KMS-11 (cell line): ENCODE data around the gene PYROXD2.

Experiments
- H2AFZ ChIP-seq: fragments of 200-600 bp; sonication (generic); 2 replicates; pipeline ENCODE4 v1.6.1; 2016; ENCODE audit warnings: antibody characterized with exemption, mixed run types, low read depth
- H3K27ac ChIP-seq: fragments of 200-600 bp; sonication (generic); 2 replicates; pipeline ENCODE4 v1.6.1; 2016; ENCODE audit warnings: mild to moderate bottlenecking, mixed run types
- H3K27me3 ChIP-seq: fragments of 200-600 bp; sonication (generic); 2 replicates; pipeline ENCODE4 v1.6.1; 2017; ENCODE audit warnings: mild to moderate bottlenecking, low read depth, mixed run types, moderate library complexity; ENCODE audit not compliant: insufficient read depth
- H3K36me3 ChIP-seq: fragments of 200-600 bp; sonication (generic); 2 replicates; pipeline ENCODE4 v1.6.1; 2017; ENCODE audit warnings: mild to moderate bottlenecking, mixed run types; ENCODE audit not compliant: insufficient read depth
- H3K4me1 ChIP-seq: fragments of 200-600 bp; sonication (generic); 2 replicates; pipeline ENCODE4 v1.6.1; 2016; ENCODE audit warnings: mild to moderate bottlenecking, low read depth, mixed run types; ENCODE audit not compliant: poor library complexity, severe bottlenecking
- H3K4me2 ChIP-seq: fragments of 200-600 bp; sonication (generic); 2 replicates; pipeline ENCODE4 v1.7.0; 2016; ENCODE audit warnings: mild to moderate bottlenecking, mixed run types
- H3K4me3 ChIP-seq: fragments of 200-600 bp; sonication (generic); IDR thresholded peaks from 2 replicates; pipeline ENCODE4 v1.6.1; 2017; ENCODE audit warnings: low read depth, low read length, mixed read lengths; ENCODE audit not compliant: insufficient read depth
- H3K79me2 ChIP-seq: fragments of 200-600 bp; sonication (generic); 2 replicates; pipeline ENCODE4 v1.6.1; 2016; ENCODE audit warnings: low read depth, mixed run types; ENCODE audit not compliant: insufficient read depth
- H3K9ac ChIP-seq: fragments of 200-600 bp; sonication (generic); 2 replicates; pipeline ENCODE4 v1.6.1; 2016; ENCODE audit warnings: mild to moderate bottlenecking, mixed run types
- H4K20me1 ChIP-seq: fragments of 200-600 bp; sonication (generic); 2 replicates; pipeline ENCODE4 v1.6.1; 2016; ENCODE audit warnings: mild to moderate bottlenecking, mixed run types; ENCODE audit not compliant: insufficient read depth
- TF ChIP-seq, protein P1 (sequence below): fragments of 200-600 bp; sonication (generic); conservative IDR thresholded peaks from 2 replicates; pipeline ENCODE4 v1.6.1; 2017; ENCODE audit warnings: low read depth, mild to moderate bottlenecking, antibody characterized with exemption, low read length, moderate library complexity, mixed read lengths

Gene PYROXD2

DNA sequence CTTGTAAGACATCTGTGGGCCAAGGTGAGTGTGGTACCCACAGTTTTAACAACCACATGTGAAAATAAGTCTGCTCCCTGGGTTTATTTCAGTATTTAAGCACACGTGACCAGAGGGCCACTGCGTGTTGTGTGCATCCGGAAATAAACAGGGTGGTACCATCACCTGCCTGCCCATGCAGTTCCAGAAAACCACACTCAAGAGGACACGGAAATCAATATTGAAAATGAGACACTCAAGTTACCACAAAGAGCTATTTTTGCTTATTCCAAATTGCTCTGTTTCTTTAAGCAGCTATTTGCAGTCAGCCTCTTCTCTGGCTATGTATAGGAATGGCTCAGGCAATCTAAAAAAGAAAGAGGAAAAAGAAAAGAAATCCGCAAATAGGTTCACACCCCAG, 75.2 kb downstream of the PYROXD2 start:
- Histone ChIP-seq H3K4me2 (peak overlapping the region; percentile 94), H3K4me3 (no peak overlapping the region), H3K9ac (peak overlapping the region; percentile 17; the same call in 1 of the 2 replicates), H3K27me3 (no peaks in the 10 kb centered on the region), H3K4me1 (peaks cover 31% of the 10 kb centered on the region), H3K36me3 (no peaks in the 10 kb centered on the region), H2AFZ (peak overlapping the region; percentile 77; the same call in 1 of the 2 replicates), H3K27ac (peak overlapping the region; percentile 49), H3K79me2 (no peaks in the 10 kb centered on the region), H4K20me1 (no peaks in the 10 kb centered on the region)
- TF ChIP-seq, protein P1, sequence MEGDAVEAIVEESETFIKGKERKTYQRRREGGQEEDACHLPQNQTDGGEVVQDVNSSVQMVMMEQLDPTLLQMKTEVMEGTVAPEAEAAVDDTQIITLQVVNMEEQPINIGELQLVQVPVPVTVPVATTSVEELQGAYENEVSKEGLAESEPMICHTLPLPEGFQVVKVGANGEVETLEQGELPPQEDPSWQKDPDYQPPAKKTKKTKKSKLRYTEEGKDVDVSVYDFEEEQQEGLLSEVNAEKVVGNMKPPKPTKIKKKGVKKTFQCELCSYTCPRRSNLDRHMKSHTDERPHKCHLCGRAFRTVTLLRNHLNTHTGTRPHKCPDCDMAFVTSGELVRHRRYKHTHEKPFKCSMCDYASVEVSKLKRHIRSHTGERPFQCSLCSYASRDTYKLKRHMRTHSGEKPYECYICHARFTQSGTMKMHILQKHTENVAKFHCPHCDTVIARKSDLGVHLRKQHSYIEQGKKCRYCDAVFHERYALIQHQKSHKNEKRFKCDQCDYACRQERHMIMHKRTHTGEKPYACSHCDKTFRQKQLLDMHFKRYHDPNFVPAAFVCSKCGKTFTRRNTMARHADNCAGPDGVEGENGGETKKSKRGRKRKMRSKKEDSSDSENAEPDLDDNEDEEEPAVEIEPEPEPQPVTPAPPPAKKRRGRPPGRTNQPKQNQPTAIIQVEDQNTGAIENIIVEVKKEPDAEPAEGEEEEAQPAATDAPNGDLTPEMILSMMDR: no peak

DNA sequence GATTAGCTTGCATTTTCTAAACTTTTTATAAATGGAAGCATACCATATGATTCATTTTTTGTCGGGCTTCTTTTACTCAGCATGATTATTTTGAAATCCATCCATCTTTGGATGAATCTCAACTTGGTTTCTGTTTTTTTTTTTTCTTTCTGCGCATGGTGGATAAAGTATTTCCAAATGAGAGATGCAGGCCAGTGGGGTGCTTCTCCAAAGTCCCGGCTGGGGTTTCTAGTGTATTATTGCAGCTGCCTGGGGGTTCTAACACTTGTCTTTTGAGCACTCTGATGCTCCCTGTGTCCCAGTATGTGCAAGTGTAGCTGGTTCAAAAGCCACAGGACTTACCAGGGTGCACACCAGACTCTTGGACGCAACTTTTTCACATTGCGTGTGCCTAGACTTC, 76.1 kb downstream of the PYROXD2 start:
- Histone ChIP-seq H2AFZ (no peak overlapping the region), H3K4me2 (no peak overlapping the region), H3K4me1 (peaks cover 31% of the 10 kb centered on the region), H3K4me3 (no peak overlapping the region), H4K20me1 (no peaks in the 10 kb centered on the region), H3K36me3 (no peaks in the 10 kb centered on the region), H3K9ac (no peak overlapping the region), H3K27me3 (no peaks in the 10 kb centered on the region), H3K79me2 (no peaks in the 10 kb centered on the region), H3K27ac (no peak overlapping the region)
- TF ChIP-seq, protein P1: no peak

DNA sequence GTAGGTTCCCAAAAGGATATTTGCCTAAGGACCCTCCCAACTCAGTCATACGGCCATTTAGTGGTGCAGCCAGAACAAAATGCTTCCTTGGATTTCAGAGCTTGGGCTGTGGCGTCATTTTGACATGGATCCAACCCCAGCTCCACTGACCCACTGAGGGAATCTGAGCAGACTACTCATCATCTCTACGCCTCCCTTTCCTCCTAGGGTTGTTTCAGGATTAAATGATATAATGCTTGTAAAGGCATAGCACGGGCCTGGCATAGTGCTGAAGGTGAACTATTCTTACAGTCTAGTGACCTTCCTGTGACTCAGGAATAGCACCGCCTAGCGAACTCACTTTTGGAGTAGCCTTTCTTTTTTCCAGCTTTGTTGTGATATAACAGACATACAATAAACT, 76.7 kb downstream of the PYROXD2 start:
- Histone ChIP-seq H3K4me1 (peaks cover 31% of the 10 kb centered on the region), H3K4me2 (no peak overlapping the region), H4K20me1 (no peaks in the 10 kb centered on the region), H3K9ac (no peak overlapping the region), H3K27ac (no peak overlapping the region), H3K79me2 (no peaks in the 10 kb centered on the region), H2AFZ (no peak overlapping the region), H3K27me3 (no peaks in the 10 kb centered on the region), H3K36me3 (no peaks in the 10 kb centered on the region), H3K4me3 (no peak overlapping the region)
- TF ChIP-seq, protein P1: no peak

DNA sequence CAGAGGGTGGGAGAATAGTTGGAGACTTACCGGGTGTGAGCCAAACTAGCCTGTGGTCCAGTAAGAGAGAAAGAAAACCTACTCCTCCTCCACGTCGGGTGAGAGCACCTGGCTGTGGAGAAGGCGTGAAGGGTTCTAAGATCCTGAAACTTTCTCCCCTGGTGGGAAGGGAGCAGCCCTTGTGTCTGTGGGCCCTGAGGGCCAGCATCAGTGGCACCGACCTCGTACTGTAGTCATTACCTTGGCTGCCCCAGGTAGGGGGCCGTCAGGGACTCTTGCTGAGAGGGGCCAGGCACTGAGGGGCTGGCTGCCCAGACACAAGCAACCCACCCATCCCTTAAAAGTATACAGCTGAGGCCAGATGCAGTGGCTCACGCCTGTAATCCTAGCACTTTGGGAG, 77.5 kb downstream of the PYROXD2 start:
- no peak overlapping the region for H3K9ac ChIP-seq
- peaks cover 31% of the 10 kb centered on the region for H3K4me1 ChIP-seq
- H4K20me1 ChIP-seq: no peaks in the 10 kb centered on the region
- no peaks in the 10 kb centered on the region for H3K36me3 ChIP-seq
- TF ChIP-seq, protein P1: no peak
- no peaks in the 10 kb centered on the region for H3K79me2 ChIP-seq
- H3K4me3 ChIP-seq: no peak overlapping the region
- no peaks in the 10 kb centered on the region for H3K27me3 ChIP-seq
- H3K27ac ChIP-seq: no peak overlapping the region
- H2AFZ ChIP-seq: no peak overlapping the region
- no peak overlapping the region for H3K4me2 ChIP-seq
